GM21360 (cell line): ENCODE measurements around the gene CFDP1.
A peak's percentile ranks its signal among the peaks of the same experiment; 100 is the strongest.

Experiments
- ATAC-seq: cut with Tn5 transposase; IDR thresholded peaks from one replicate; pipeline ENCODE4 v1.9.1; 2021; ENCODE audit warnings: mild to moderate bottlenecking, moderate library complexity; ENCODE audit not compliant: unreplicated experiment

CFDP1 gene

GRCh38 chr16:75415169-75415905 is 18.0 kb downstream of the CFDP1 start:
- ATAC-seq, result no peak

- peak; percentile 69 for ATAC-seq
Observed at GRCh38 chr16:75413951-75414350, 19.4 kb downstream of the CFDP1 start.

- no peak for ATAC-seq
Observed at GRCh38 chr16:75406943-75407342, 26.4 kb downstream of the CFDP1 start.

GRCh38 chr16:75402821-75403475 is 30.4 kb downstream of the CFDP1 start:
- ATAC-seq, result no peak

- ATAC-seq, result no peak
Observed at GRCh38 chr16:75402159-75402820, 31.0 kb downstream of the CFDP1 start.

- no peak for ATAC-seq
Observed at GRCh38 chr16:75401691-75402090, 31.6 kb downstream of the CFDP1 start.

GRCh38 chr16:75398333-75398732 is 35.0 kb downstream of the CFDP1 start:
- ATAC-seq, result no peak

GRCh38 chr16:75394941-75395340 is 38.4 kb downstream of the CFDP1 start:
- no peak for ATAC-seq

- no peak for ATAC-seq
Observed at GRCh38 chr16:75392906-75393305, 40.4 kb downstream of the CFDP1 start.

- no peak for ATAC-seq
Observed at GRCh38 chr16:75390926-75391653, 42.2 kb downstream of the CFDP1 start.

GRCh38 chr16:75389096-75389690 is 44.1 kb downstream of the CFDP1 start:
- no peak for ATAC-seq

GRCh38 chr16:75387951-75388350 is 45.4 kb downstream of the CFDP1 start:
- ATAC-seq, result no peak

GRCh38 chr16:75385507-75386152 is 47.7 kb downstream of the CFDP1 start:
- ATAC-seq, result no peak

- no peak for ATAC-seq
Observed at GRCh38 chr16:75383141-75383540, 50.2 kb downstream of the CFDP1 start.

GRCh38 chr16:75382611-75383010 is 50.7 kb downstream of the CFDP1 start:
- ATAC-seq, result no peak

- no peak for ATAC-seq
Observed at GRCh38 chr16:75380870-75381269, 52.4 kb downstream of the CFDP1 start.

- peak; percentile 65 for ATAC-seq
Observed at GRCh38 chr16:75379911-75380847, 53.1 kb downstream of the CFDP1 start.

- ATAC-seq, result no peak
Observed at GRCh38 chr16:75379339-75379738, 54.0 kb downstream of the CFDP1 start.

- ATAC-seq, result no peak
Observed at GRCh38 chr16:75378616-75379015, 54.7 kb downstream of the CFDP1 start.
